ENCODE measurements around the gene PGLYRP4.

Gene PGLYRP4

GRCh38 chr1:153374071-153374470 is 25.4 kb upstream of the PGLYRP4 start:
- DNase-seq = no peak

- DNase-seq = no peak
Observed at GRCh38 chr1:153372571-153372970, 23.9 kb upstream of the PGLYRP4 start.

GRCh38 chr1:153371231-153371630 is 22.6 kb upstream of the PGLYRP4 start:
- no peak for DNase-seq

DNA sequence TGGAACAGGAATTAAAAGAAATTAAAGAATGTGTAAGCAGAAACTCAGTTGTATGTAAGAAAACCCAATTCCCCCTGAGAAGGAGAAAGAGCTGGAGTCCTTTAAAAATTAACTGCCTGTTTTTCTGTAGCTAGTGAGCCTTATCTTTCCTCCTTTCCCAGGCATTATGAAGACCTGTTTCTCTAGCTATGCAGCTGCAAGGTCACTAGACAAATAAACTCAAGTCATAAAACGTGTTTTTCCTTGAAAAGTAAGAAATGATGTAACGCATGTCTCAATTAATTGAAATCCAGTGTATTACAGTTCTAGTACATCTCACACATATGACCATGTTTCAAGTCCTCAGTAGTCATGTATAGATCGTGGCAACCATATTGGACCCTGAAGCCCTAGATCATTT is 21.5 kb upstream of the PGLYRP4 start:
- DNase-seq = no peak

DNA sequence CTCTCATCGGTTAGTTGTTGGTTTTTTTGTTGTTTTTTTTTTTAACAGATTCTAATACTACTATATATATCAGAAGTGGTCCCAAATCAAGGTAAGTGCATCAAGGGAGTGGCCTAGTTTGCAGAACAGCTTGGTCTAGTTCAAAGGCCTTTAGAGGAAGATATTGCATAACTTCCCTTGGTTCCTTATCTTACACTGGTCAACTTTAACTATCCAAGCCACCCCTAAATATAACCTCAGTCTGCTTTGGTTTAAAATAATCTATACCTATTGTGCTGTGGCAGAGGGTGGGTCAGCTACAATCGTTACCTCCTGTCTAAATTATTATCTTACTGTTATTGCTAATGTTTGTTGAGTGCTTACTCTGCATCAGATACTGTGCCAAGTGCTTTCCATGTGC is 19.9 kb upstream of the PGLYRP4 start:
- no peak for DNase-seq

DNA sequence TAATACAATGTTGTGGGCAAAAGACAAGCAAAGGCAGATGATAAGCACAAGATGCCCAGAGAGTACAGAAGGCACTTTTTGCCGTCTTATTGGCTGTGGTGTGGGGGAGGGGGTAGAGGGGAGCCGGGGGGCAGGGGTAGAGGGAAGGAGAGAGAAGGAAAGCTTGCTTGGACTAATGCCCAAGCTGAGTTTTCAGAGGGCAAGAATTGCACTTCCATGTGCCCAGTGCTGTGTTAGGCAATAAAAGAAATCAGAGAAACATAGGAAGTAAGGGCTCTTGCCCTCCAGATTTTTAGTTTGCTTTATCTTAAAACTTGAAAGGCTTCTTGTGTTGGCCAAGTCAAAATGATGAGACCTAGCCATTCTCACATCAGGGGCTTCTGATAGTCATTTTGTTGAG is 18.4 kb upstream of the PGLYRP4 start:
- DNase-seq = no peak

GRCh38 chr1:153366261-153366660 is 17.6 kb upstream of the PGLYRP4 start:
- no peak for DNase-seq

DNA sequence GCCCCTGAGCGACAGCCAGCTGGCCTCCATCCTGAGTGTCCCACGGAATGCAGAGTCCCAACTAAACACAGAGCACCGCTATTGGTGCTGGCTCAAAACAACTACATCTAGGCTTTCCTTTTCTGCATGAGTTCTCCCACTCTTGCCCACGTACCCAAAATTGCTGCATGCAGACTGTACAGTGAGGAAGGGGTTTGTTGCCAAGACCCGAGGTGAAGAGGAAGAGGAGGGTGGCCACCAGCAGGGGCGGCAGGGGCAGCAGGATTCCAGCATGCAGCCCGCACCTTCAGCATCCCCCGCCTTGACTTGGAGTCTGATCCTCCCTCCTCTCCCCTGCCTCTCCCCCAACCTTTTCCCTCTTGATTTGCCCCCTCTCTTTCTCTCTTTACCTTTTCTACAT is 17.1 kb upstream of the PGLYRP4 start:
- DNase-seq = no peak

GRCh38 chr1:153364766-153365666 is 16.4 kb upstream of the PGLYRP4 start:
- no peak for DNase-seq

DNA sequence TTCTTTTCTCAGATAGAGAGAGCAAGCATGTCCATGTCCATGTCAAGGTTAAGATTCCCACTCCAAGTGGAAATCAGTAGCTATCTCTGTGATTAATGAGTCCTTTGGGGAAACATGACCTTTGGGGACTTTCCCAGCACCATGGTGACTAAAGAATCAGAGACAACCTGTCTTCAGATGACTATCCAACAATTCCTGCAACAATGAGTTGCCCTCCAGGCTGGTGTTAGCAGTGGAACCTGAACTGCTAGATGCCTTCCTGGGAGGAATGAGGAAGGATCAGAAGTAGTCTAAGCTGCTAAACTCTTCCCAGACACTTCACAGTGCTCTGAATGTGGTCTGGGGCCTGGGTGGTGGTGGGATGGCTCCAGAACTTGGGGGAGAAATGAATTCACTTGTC is 15.5 kb upstream of the PGLYRP4 start:
- no peak for DNase-seq

DNA sequence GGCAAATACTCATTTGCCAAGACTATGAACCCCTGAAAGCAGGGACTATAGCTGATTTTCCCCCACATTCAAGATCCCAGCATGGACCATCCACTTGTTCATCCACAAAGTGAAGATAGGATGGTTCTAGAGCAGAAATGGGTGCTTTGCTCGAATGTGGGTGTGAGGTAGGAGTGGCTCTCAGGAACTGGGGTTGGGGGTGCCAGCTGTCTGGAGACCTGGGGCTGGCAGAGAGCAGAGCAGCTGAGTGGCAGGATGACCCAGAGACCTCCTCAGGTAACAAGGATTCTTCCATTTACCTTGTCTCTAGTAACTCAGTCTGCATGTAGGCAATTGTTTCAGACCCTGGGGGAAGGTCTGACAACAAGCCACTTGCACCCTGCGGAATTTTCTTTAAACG is 15.0 kb upstream of the PGLYRP4 start:
- DNase-seq = no peak

- DNase-seq = peak; percentile 74
Observed at GRCh38 chr1:153362187-153362775, 13.6 kb upstream of the PGLYRP4 start.

GRCh38 chr1:153361480-153362109 is 13.0 kb upstream of the PGLYRP4 start:
- no peak for DNase-seq

- no peak for DNase-seq
Observed at GRCh38 chr1:153360592-153361479, 12.2 kb upstream of the PGLYRP4 start.

GRCh38 chr1:153360190-153360589 is 11.5 kb upstream of the PGLYRP4 start:
- no peak for DNase-seq

GRCh38 chr1:153359241-153359640 is 10.6 kb upstream of the PGLYRP4 start:
- DNase-seq = no peak

DNA sequence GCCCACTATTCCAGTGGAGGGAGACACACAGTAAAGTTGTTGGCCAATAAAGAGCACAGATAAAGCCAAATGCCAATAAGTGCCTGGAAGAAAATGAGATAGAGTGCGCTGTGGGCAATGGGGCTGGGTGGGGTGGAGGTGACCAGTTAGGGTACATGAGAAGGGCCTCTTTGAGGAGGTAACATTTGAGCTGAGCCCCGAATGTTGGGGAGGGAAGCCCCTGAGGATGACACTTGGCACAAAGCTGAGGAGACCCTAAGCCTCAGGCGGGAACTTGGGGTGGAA is 10.0 kb upstream of the PGLYRP4 start:
- DNase-seq = no peak

DNA sequence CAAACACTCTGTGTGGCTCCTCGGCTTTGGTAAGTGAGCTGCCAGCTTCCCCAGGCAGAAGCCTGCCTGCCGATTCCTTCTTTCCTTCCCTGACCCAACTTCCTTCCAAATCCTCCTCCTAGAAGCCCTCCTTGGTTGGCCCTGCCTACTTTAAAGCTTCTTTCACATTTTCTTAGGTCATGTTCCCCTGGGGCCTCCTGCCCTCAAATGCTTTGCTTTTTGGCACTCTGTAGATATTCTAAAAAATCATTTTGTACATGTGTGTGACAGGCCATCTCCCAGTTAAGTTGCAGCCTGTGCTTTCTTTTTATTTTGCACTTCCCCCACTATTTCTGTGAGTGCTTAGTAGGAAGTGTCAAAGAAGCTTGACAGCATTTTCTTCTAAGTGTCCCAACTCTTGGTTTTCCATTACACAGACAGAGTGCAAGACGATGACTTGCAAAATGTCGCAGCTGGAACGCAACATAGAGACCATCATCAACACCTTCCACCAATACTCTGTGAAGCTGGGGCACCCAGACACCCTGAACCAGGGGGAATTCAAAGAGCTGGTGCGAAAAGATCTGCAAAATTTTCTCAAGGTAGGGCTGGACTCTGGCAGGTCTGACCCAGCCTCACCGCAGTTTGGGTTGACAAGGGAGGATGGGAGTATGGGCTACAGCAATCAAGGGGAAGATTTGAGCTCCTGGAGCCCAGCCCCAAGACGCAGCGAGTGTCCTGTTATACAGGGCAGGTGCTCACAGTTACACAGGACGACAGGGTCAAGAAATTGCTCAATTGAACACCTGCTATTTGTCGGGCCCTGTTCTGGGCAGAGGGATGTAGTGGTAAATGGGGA is 9.4 kb upstream of the PGLYRP4 start, which contains the start of gene S100A9:
Gene S100A9 (plus strand): TSS at position 2 of the 838 bp plus-strand sequence. CDS start 430 bp downstream, at position 432.
- DNase-seq = no peak

- no peak for DNase-seq
Observed at GRCh38 chr1:153357076-153357852, 8.6 kb upstream of the PGLYRP4 start.

GRCh38 chr1:153356392-153357075 is 7.9 kb upstream of the PGLYRP4 start:
- no peak for DNase-seq
